Measurements from ENCODE around the gene ST7L. TPM values are rescaled to one million over a fixed set of nuclear protein-coding genes. Genes with fewer than 3 reads are reported as not detected.

The ST7L gene
- total RNA-seq, 2 experiments from 2014 or later: 10.0 to 10.6 TPM

GRCh38 chr1:112478314-112478713 lies 140.6 kb downstream of the ST7L start:
- Mint-ChIP-seq H3K9me3 (ENCODE audit: low read depth) (peaks cover 14% of the 10 kb centered on the region), H3K4me1 (no peaks in the 10 kb centered on the region), H3K27ac (no peak overlapping the region), H3K4me3 (no peak overlapping the region), H3K27me3 (peaks cover 17% of the 10 kb centered on the region), H3K36me3 (ENCODE audit: low read depth) (peaks cover 2% of the 10 kb centered on the region)
- POLR2A ChIA-PET: no interaction called here
- ATAC-seq (no peak), DNase-seq (no peak)
- CTCF ChIA-PET: interaction anchor here (0.6 to 1.4 kb wide), 3 partner anchors 14 to 120 kb away, joined by 3 to 7 read pairs (median 4); no protein-coding TSS in a partner anchor
- intact Hi-C loops (cut with DNase I, micrococcal nuclease): no loop called here

- ChIA-PET POLR2A (no interaction called here), CTCF (interaction anchor here (1.3 to 1.4 kb wide), 2 partner anchors 13 to 87 kb away, joined by 4 to 7 read pairs; no protein-coding TSS in a partner anchor)
- ATAC-seq (no peak), DNase-seq (no peak)
- intact Hi-C loops (cut with DNase I, micrococcal nuclease): no loop called here
- Mint-ChIP-seq H3K4me1 (no peaks in the 10 kb centered on the region), H3K36me3 (ENCODE audit: low read depth) (peaks cover 2% of the 10 kb centered on the region), H3K9me3 (ENCODE audit: low read depth) (peaks cover 14% of the 10 kb centered on the region), H3K27ac (no peak overlapping the region), H3K4me3 (no peak overlapping the region), H3K27me3 (peaks cover 21% of the 10 kb centered on the region)
These were observed 141.4 kb downstream of the ST7L start for GRCh38 chr1:112477550-112477949.

Other genes with a start within 250 kb of the ST7L start
- gene CTTNBP2NL, start 222.9 kb downstream of the ST7L start, total RNA-seq: 1 to 10 TPM; 2.9 to 3.3 TPM
- under 1 TPM; 0.11 to 0.12 TPM for gene WNT2B, start 110.2 kb downstream of the ST7L start, total RNA-seq
- 100 to 1,000 TPM; 251 to 302 TPM for gene CAPZA1, start 691 bp upstream of the ST7L start, total RNA-seq
- 10 to 100 TPM; 80.3 to 87.5 TPM for gene MOV10, start 55.5 kb upstream of the ST7L start, total RNA-seq
- 10 to 100 TPM; 32.8 to 45.7 TPM for gene RHOC, start 88.0 kb upstream of the ST7L start, total RNA-seq
- gene PPM1J, start 96.2 kb upstream of the ST7L start, total RNA-seq: under 1 TPM; 0.75 to 0.88 TPM

Measured in activated CD4-positive, alpha-beta T cell treated with anti-CD3 and anti-CD28 coated beads for 36 hours (primary cell).